GM19395 (cell line): Measurements from ENCODE around the gene CAPRIN1.
A peak's percentile ranks its signal among the peaks of the same experiment; 100 is the strongest.
"Not testable (repeated sequence)": the region's sequence is repeated elsewhere in the genome, so short reads cannot be mapped to it uniquely, and the experiment has no call there.

Source experiments
- ATAC-seq: cut with Tn5 transposase; IDR thresholded peaks from one replicate; pipeline ENCODE4 v1.9.1; 2021; ENCODE audit warnings: mild to moderate bottlenecking, moderate library complexity; ENCODE audit not compliant: unreplicated experiment

The CAPRIN1 gene

GRCh38 chr11:34084637-34085036 is 33.1 kb downstream of the CAPRIN1 start:
- no peak for ATAC-seq

- peak; percentile 81 for ATAC-seq
Observed at GRCh38 chr11:34086554-34087283, 35.2 kb downstream of the CAPRIN1 start.

GRCh38 chr11:34091825-34092224 is 40.3 kb downstream of the CAPRIN1 start:
- no peak for ATAC-seq

- not testable (repeated sequence) for ATAC-seq
Observed at GRCh38 chr11:34094900-34095299, 43.4 kb downstream of the CAPRIN1 start.

GRCh38 chr11:34098813-34099212 is 47.3 kb downstream of the CAPRIN1 start:
- no peak for ATAC-seq

- no peak for ATAC-seq
Observed at GRCh38 chr11:34104680-34105078, 53.1 kb downstream of the CAPRIN1 start.

GRCh38 chr11:34105079-34105956 is 53.8 kb downstream of the CAPRIN1 start, which contains the start of gene NAT10:
Gene NAT10 (plus strand): TSS chr11:34105629. CDS start chr11:34108226, 2,597 bp downstream.
- ATAC-seq = peak; percentile 90

- no peak for ATAC-seq
Observed at GRCh38 chr11:34105957-34106504, 54.5 kb downstream of the CAPRIN1 start.

GRCh38 chr11:34111722-34112270 is 60.3 kb downstream of the CAPRIN1 start:
- no peak for ATAC-seq

- no peak for ATAC-seq
Observed at GRCh38 chr11:34114014-34114413, 62.5 kb downstream of the CAPRIN1 start.

GRCh38 chr11:34114471-34114870 is 62.9 kb downstream of the CAPRIN1 start:
- ATAC-seq = no peak

GRCh38 chr11:34120651-34121050 is 69.1 kb downstream of the CAPRIN1 start:
- no peak for ATAC-seq

GRCh38 chr11:34124885-34125668 is 73.5 kb downstream of the CAPRIN1 start:
- ATAC-seq = no peak

- ATAC-seq = no peak
Observed at GRCh38 chr11:34126959-34127848, 75.7 kb downstream of the CAPRIN1 start.

- ATAC-seq = no peak
Observed at GRCh38 chr11:34128824-34129223, 77.3 kb downstream of the CAPRIN1 start.

- ATAC-seq = no peak
Observed at GRCh38 chr11:34132261-34132965, 80.9 kb downstream of the CAPRIN1 start.

GRCh38 chr11:34134765-34135164 is 83.2 kb downstream of the CAPRIN1 start:
- ATAC-seq = peak; percentile 67

GRCh38 chr11:34135439-34135838 is 83.9 kb downstream of the CAPRIN1 start:
- no peak for ATAC-seq

- ATAC-seq = no peak
Observed at GRCh38 chr11:34136420-34136819, 84.9 kb downstream of the CAPRIN1 start.
